Liver (tissue), 9 donors: ENCODE results near the gene TRIM56. TPM values are rescaled to one million over a fixed set of nuclear protein-coding genes. Genes with fewer than 3 reads are reported as not detected.

Source experiments
- DNase-seq: peaks from one replicate; pipeline ENCODE4 v3.0.0-alpha.2; 2017; ENCODE audit warnings: low spot score
- H3K27ac ChIP-seq, 2 donors: one replicate each; pipeline ENCODE4 v1.7.0; 2013; ENCODE audit warnings: inconsistent platforms in 2 of 2, low read length in 2 of 2, control low read depth in 1 of 2, low read depth in 1 of 2, mild to moderate bottlenecking in 1 of 2
- H3K27me3 ChIP-seq, 4 donors: one replicate each; pipeline versions ENCODE4 v1.6.1 to v1.7.0; 2013; ENCODE audit warnings: low read length in 3 of 4, inconsistent platforms in 1 of 4, mild to moderate bottlenecking in 1 of 4, moderate library complexity in 1 of 4; ENCODE audit not compliant: control insufficient read depth in 4 of 4, insufficient read depth in 4 of 4
- H3K36me3 ChIP-seq, 4 donors: one replicate each; pipeline versions ENCODE4 v1.6.1 to v1.7.0; 2013; ENCODE audit warnings: low read length in 3 of 4, mild to moderate bottlenecking in 3 of 4, low read depth in 1 of 4, moderate library complexity in 1 of 4; ENCODE audit not compliant: control insufficient read depth in 4 of 4, insufficient read depth in 3 of 4
- H3K4me1 ChIP-seq, 4 donors: one replicate each; pipeline versions ENCODE4 v1.6.1 to v1.7.0; 2013; ENCODE audit warnings: low read length in 3 of 4, mild to moderate bottlenecking in 3 of 4, moderate library complexity in 1 of 4; ENCODE audit not compliant: control insufficient read depth in 4 of 4, insufficient read depth in 4 of 4
- H3K4me3 ChIP-seq, 3 donors: one replicate each; pipeline versions ENCODE4 v1.6.1 to v1.7.0; 2013; ENCODE audit warnings: low read length in 3 of 3, control low read depth in 1 of 3, low read depth in 1 of 3, mild to moderate bottlenecking in 1 of 3
- H3K9ac ChIP-seq, 2 donors: one replicate each; pipeline ENCODE4 v1.7.0; 2013; ENCODE audit warnings: low read length in 2 of 2, mild to moderate bottlenecking in 2 of 2, moderate library complexity in 2 of 2, control low read depth in 1 of 2, low read depth in 1 of 2
- H3K9me3 ChIP-seq, 4 donors: one replicate each; pipeline versions ENCODE4 v1.6.1 to v1.7.0; 2013; ENCODE audit warnings: low read length in 3 of 4; ENCODE audit not compliant: control insufficient read depth in 4 of 4
- ATF3 ChIP-seq: IDR thresholded peaks from 2 replicates; pipeline ENCODE4 v1.6.1; 2016; ENCODE audit warnings: antibody characterized with exemption
- CTCF ChIP-seq: fragments of 150-350 bp; IDR thresholded peaks from 2 replicates; pipeline ENCODE4 v1.5.1; 2017; ENCODE audit warnings: improper control_type of control experiment, low read depth, low read length; ENCODE audit not compliant: missing input control
- EGR1 ChIP-seq, 2 donors: IDR thresholded peaks; 2 replicates each; pipeline ENCODE4 v1.6.1; 2016 to 2018; ENCODE audit warnings: antibody characterized with exemption in 2 of 2, low read depth in 2 of 2
- FOXA1 ChIP-seq: IDR thresholded peaks from 2 replicates; pipeline ENCODE4 v1.6.1; 2016; ENCODE audit warnings: antibody characterized with exemption
- FOXA2 ChIP-seq: IDR thresholded peaks from 2 replicates; pipeline ENCODE4 v1.6.1; 2016; ENCODE audit warnings: antibody characterized with exemption
- GABPA ChIP-seq, 2 donors: IDR thresholded peaks in 1 of 2; conservative IDR thresholded peaks in 1 of 2; 2 replicates each; pipeline ENCODE4 v1.6.1; 2016; ENCODE audit warnings: antibody characterized with exemption in 2 of 2, mild to moderate bottlenecking in 1 of 2, moderate library complexity in 1 of 2
- HNF4A ChIP-seq, 2 donors: conservative IDR thresholded peaks; 2 replicates each; pipeline ENCODE4 v1.6.1; 2016; ENCODE audit warnings: antibody characterized with exemption in 2 of 2, mild to moderate bottlenecking in 2 of 2
- HNF4G ChIP-seq: IDR thresholded peaks from 2 replicates; pipeline ENCODE4 v1.6.1; 2016; ENCODE audit warnings: antibody characterized with exemption
- MAX ChIP-seq: IDR thresholded peaks from 2 replicates; pipeline ENCODE4 v1.6.1; 2016; ENCODE audit warnings: antibody characterized with exemption
- NR2F2 ChIP-seq: IDR thresholded peaks from 2 replicates; pipeline ENCODE4 v1.6.1; 2016; ENCODE audit warnings: antibody characterized with exemption
- RAD21 ChIP-seq, 2 donors: IDR thresholded peaks; 2 replicates each; pipeline ENCODE4 v1.6.1; 2016; ENCODE audit warnings: antibody characterized with exemption in 2 of 2, mild to moderate bottlenecking in 2 of 2
- REST ChIP-seq: IDR thresholded peaks from 2 replicates; pipeline ENCODE4 v1.6.1; 2016; ENCODE audit warnings: antibody characterized with exemption, mild to moderate bottlenecking
- RXRA ChIP-seq, 2 donors: IDR thresholded peaks; 2 replicates each; pipeline ENCODE4 v1.6.1; 2017 to 2018; ENCODE audit warnings: antibody characterized with exemption in 2 of 2, mild to moderate bottlenecking in 1 of 2
- SP1 ChIP-seq: IDR thresholded peaks from 2 replicates; pipeline ENCODE4 v1.6.1; 2018; ENCODE audit warnings: antibody characterized with exemption, mild to moderate bottlenecking
- TAF1 ChIP-seq: conservative IDR thresholded peaks from 2 replicates; pipeline ENCODE4 v1.6.1; 2016; ENCODE audit warnings: antibody characterized with exemption, mild to moderate bottlenecking
- ZBTB33 ChIP-seq: IDR thresholded peaks from 2 replicates; pipeline ENCODE4 v1.6.1; 2016; ENCODE audit warnings: antibody characterized with exemption
- WGBS: extraction: QIAGEN DNeasy Blood & Tissue Kit; methylation state at CpG from one replicate; pipeline ENCODE4 v1.1.7; 2013; 5-methylcytosine and 5-hydroxymethylcytosine counted together
- polyA plus RNA-seq, 2 donors: library from polyadenylated mRNA; stranded (reverse) in 1 of 2; unstranded in 1 of 2; fragments of 200-250 nt in 1 of 2; fragments of >200 nt in 1 of 2; fragmentation: Nextera tagmentation in 1 of 2; extraction: Ambion mirVana in 1 of 2; gene quantifications; one replicate each; pipeline versions ENCODE4 v1.2.1 to v1.2.3, GENCODE V29; 2013 to 2015
- total RNA-seq, 2 donors: library from RNA; depleted of rRNA; stranded (reverse); fragments of >200 nt; gene quantifications; one replicate each; pipeline ENCODE4 v1.2.3, GENCODE V29; 2014
- donor health status: healthy.
- donor health status: healthy.
- donor health status: healthy.
- donor health status: healthy.
- donor health status: healthy.

TRIM56 gene
- total and polyA plus RNA-seq, 4 donors = 4.8 to 15.6 (median 7.6) TPM

GRCh38 chr7:101121991-101122932 lies 37.0 kb downstream of the TRIM56 start (continued):
- TF ChIP-seq CTCF (no peak), RXRA (IDR thresholded peaks at IDR 0.05) (peak; percentile 91 to 93), FOXA2 (no peak), FOXA1 (no peak), HNF4A (conservative IDR thresholded peaks at IDR 0.05) (peak; percentile 87 to 89), TAF1 (no peak), SP1 (peak; percentile 77), NR2F2 (peak; percentile 65), HNF4G (peak; percentile 34), GABPA (IDR thresholded peaks at IDR 0.05 in 1 of 2, conservative IDR thresholded peaks at IDR 0.05 in 1 of 2) (peak; percentile 46 to 54)

- no peaks in the 10 kb centered on the region for H3K36me3 ChIP-seq
- no peak for DNase-seq
- TF ChIP-seq ZBTB33 (no peak), RAD21 (IDR thresholded peaks at IDR 0.05) (no peak), HNF4G (no peak), CTCF (no peak), SP1 (no peak), FOXA1 (no peak), EGR1 (IDR thresholded peaks at IDR 0.05; ENCODE audit: low read depth in 2 of 2) (no peak), ATF3 (no peak), GABPA (IDR thresholded peaks at IDR 0.05 in 1 of 2, conservative IDR thresholded peaks at IDR 0.05 in 1 of 2) (no peak), HNF4A (conservative IDR thresholded peaks at IDR 0.05) (no peak), RXRA (IDR thresholded peaks at IDR 0.05) (no peak), REST (no peak), MAX (no peak), TAF1 (no peak)
- peak overlapping the region; percentile 83 to 96 for H3K27ac ChIP-seq
- peaks cover 16 to 46% (median 29%) of the 10 kb centered on the region in 4 donors for H3K4me1 ChIP-seq
- no peaks in the 10 kb centered on the region for H3K9me3 ChIP-seq
- peak overlapping the region; percentile 18 to 84 for H3K9ac ChIP-seq
- no peak overlapping the region for H3K4me3 ChIP-seq
- H3K27me3 ChIP-seq = no peaks in the 10 kb centered on the region
- WGBS = 88% methylated on average over 11 of the region's 11 CpGs
Observed at GRCh38 chr7:101122933-101123702, 37.8 kb downstream of the TRIM56 start.
